Astrocyte (in vitro differentiated cells and primary cell): ENCODE data around the gene NSMF.

ENCODE experiments used
- EZH2 ChIP-seq: IDR thresholded peaks from 2 replicates; pipeline ENCODE4 v1.6.1; 2012; ENCODE audit warnings: mild to moderate bottlenecking, low read length, inconsistent platforms; ENCODE audit not compliant: insufficient read depth
- TF ChIP-seq, protein P1 (sequence below): IDR thresholded peaks from 2 replicates; pipeline ENCODE4 v1.5.1; 2011; ENCODE audit warnings: low read depth, mild to moderate bottlenecking, inconsistent platforms, low read length, moderate library complexity; ENCODE audit not compliant: insufficient read depth

DNA sequence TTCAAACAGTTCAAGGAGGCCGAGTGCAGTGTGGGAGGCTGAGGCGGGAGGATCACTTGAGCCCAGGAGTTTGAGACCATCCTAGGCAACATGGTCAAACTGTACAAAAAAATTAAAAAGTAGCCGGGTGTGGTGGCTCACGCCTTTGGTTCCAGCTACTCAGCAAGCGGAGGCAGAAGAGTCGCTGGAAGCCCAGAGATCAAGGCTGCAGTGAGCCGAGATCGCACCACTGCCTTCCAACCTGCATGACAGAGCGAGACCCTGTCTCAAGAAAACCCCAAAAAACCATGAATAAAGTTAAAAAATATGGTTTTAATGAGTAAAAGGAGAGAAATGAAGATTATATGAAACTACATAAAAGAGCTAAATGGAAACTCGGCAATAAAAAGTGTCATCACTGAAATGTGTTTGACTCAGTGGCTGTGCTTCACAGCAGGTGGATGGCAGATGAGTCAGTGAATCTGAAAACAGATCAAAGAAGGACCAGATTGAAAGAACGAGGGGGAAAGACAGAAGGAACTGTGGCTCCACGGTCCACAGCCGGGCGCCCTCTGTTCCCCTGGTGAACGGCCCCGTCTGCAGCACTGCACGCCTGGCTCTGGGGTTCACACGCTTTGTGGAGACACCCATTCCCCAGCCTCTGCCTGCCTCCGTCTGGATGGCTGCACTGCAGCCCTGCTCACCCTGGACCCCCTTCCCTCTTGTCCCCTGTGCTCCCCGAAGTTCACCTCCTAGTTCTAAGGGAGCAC lies 61.3 kb downstream of the NSMF start:
- TF ChIP-seq, protein P1, sequence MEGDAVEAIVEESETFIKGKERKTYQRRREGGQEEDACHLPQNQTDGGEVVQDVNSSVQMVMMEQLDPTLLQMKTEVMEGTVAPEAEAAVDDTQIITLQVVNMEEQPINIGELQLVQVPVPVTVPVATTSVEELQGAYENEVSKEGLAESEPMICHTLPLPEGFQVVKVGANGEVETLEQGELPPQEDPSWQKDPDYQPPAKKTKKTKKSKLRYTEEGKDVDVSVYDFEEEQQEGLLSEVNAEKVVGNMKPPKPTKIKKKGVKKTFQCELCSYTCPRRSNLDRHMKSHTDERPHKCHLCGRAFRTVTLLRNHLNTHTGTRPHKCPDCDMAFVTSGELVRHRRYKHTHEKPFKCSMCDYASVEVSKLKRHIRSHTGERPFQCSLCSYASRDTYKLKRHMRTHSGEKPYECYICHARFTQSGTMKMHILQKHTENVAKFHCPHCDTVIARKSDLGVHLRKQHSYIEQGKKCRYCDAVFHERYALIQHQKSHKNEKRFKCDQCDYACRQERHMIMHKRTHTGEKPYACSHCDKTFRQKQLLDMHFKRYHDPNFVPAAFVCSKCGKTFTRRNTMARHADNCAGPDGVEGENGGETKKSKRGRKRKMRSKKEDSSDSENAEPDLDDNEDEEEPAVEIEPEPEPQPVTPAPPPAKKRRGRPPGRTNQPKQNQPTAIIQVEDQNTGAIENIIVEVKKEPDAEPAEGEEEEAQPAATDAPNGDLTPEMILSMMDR = no peak
- no peak for TF ChIP-seq EZH2
